H1 (cell line): ENCODE results near the gene TMEM232. TPM values are rescaled to one million over a fixed set of nuclear protein-coding genes. Genes with fewer than 3 reads are reported as not detected.

Experiments used
- CTCF ChIA-PET: fragments of 300-600 bp; sonication (Branson Sonifier 250); formaldehyde crosslinking; loops from one replicate; lab custom pipeline; 2021; ENCODE audit not compliant: partially characterized antibody; lab: Charles Lee
- POLR2A ChIA-PET: fragments of 300-600 bp; sonication (Branson Sonifier 250); formaldehyde crosslinking; loops from one replicate; lab custom pipeline; 2021; ENCODE audit warnings: inconsistent platforms; ENCODE audit not compliant: partially characterized antibody; lab: Charles Lee
- DNase-seq, 2 experiments: peaks; one replicate each; pipeline versions ENCODE4 v3.0.0 to v3.0.0-alpha.2; 2010 to 2022; ENCODE audit warnings: low spot score in 2 of 2, low read depth in 1 of 2, mixed read lengths in 1 of 2
- FAIRE-seq: peaks from 2 replicates; lab custom pipeline; 2011; peaks lifted over from hg19 to GRCh38; lab: Jason Lieb, UNC
- H2AFZ ChIP-seq: 2 replicates; pipeline ENCODE4 v1.8.1; 2012; ENCODE audit warnings: low read length, inconsistent platforms
- H2AK5ac ChIP-seq: 2 replicates; pipeline ENCODE4 v1.6.1; 2013; ENCODE audit warnings: low read depth, low read length
- H2BK120ac ChIP-seq: replicated peaks from 2 replicates; pipeline ENCODE3; 2013; ENCODE audit warnings: low read depth, low read length, inconsistent platforms
- H2BK12ac ChIP-seq: 2 replicates; pipeline ENCODE4 v1.6.1; 2013; ENCODE audit warnings: low read depth, low read length
- H2BK15ac ChIP-seq: 2 replicates; pipeline ENCODE4 v1.6.1; 2013; ENCODE audit warnings: low read length
- H2BK20ac ChIP-seq: 2 replicates; pipeline ENCODE4 v1.6.1; 2013; ENCODE audit warnings: low read length
- H2BK5ac ChIP-seq: 2 replicates; pipeline ENCODE4 v1.6.1; 2013; ENCODE audit warnings: low read depth, low read length
- H3K14ac ChIP-seq: 2 replicates; pipeline ENCODE4 v1.6.1; 2013; ENCODE audit warnings: inconsistent platforms; ENCODE audit not compliant: insufficient read length
- H3K18ac ChIP-seq: 2 replicates; pipeline ENCODE4 v1.6.1; 2013; ENCODE audit warnings: low read length; ENCODE audit errors: extremely low read depth
- H3K23ac ChIP-seq: 2 replicates; pipeline ENCODE4 v1.6.1; 2013; ENCODE audit warnings: inconsistent platforms; ENCODE audit not compliant: insufficient read length
- H3K23me2 ChIP-seq: 2 replicates; pipeline ENCODE4 v1.6.1; 2013; ENCODE audit warnings: low read depth, low read length
- H3K27ac ChIP-seq: 2 replicates; pipeline ENCODE4 v1.6.1; 2011; ENCODE audit warnings: low read depth, low read length, inconsistent platforms
- H3K27me3 ChIP-seq, 4 experiments: replicated peaks in 1 of 4; 1 replicate in 1 of 4; 2 replicates in 3 of 4; pipeline versions ENCODE4 v1.6.1 to v1.8.1; 2011 to 2013; ENCODE audit warnings: low read length in 3 of 4, mild to moderate bottlenecking in 3 of 4, inconsistent platforms in 2 of 4, mixed read lengths in 2 of 4, moderate library complexity in 1 of 4; ENCODE audit not compliant: control insufficient read depth in 3 of 4, insufficient read depth in 3 of 4; ENCODE audit errors: extremely low read depth in 1 of 4
- H3K36me3 ChIP-seq, 4 experiments: 2 replicates each; pipeline versions ENCODE4 v1.6.1 to v1.8.1; 2011 to 2013; ENCODE audit warnings: mild to moderate bottlenecking in 4 of 4, low read length in 3 of 4, moderate library complexity in 2 of 4, control low read depth in 1 of 4, inconsistent platforms in 1 of 4; ENCODE audit not compliant: insufficient read depth in 4 of 4, control insufficient read depth in 2 of 4
- H3K4ac ChIP-seq: replicated peaks from 2 replicates; pipeline ENCODE3; 2013; ENCODE audit warnings: low read length, low read depth, mixed read lengths, inconsistent platforms; ENCODE audit not compliant: insufficient read length
- H3K4me1 ChIP-seq, 4 experiments: replicated peaks in 1 of 4; 1 replicate in 1 of 4; 2 replicates in 3 of 4; pipeline versions ENCODE4 v1.6.1 to v1.8.1; 2011 to 2013; ENCODE audit warnings: low read length in 3 of 4, inconsistent platforms in 2 of 4, mixed read lengths in 1 of 4; ENCODE audit not compliant: insufficient read depth in 4 of 4, control insufficient read depth in 3 of 4
- H3K4me2 ChIP-seq, 2 experiments: 2 replicates each; pipeline versions ENCODE4 v1.6.1 to v1.8.1; 2011 to 2013; ENCODE audit warnings: low read depth in 2 of 2, low read length in 2 of 2, control low read depth in 1 of 2, inconsistent platforms in 1 of 2, mild to moderate bottlenecking in 1 of 2; ENCODE audit not compliant: insufficient read depth in 1 of 2
- H3K4me3 ChIP-seq, 4 experiments: fragments of 200-600, 300-600 bp in 1 of 4; sonication (generic), shearing (Covaris generic), sonication (Bioruptor Twin) in 1 of 4; 2 replicates each; pipeline versions ENCODE4 v1.5.1 to v1.8.1; 2011 to 2016; ENCODE audit warnings: low read length in 4 of 4, low read depth in 3 of 4, control low read depth in 2 of 4, inconsistent platforms in 2 of 4, mild to moderate bottlenecking in 2 of 4, mixed read lengths in 1 of 4, moderate library complexity in 1 of 4; ENCODE audit not compliant: insufficient read depth in 2 of 4; ENCODE audit errors: extremely low read depth in 1 of 4
- H3K56ac ChIP-seq: replicated peaks from 2 replicates; pipeline ENCODE3; 2013; ENCODE audit warnings: low read depth, mild to moderate bottlenecking, mixed read lengths, low read length, inconsistent platforms; ENCODE audit not compliant: insufficient read length
- H3K79me1 ChIP-seq: 2 replicates; pipeline ENCODE4 v1.6.1; 2013; ENCODE audit warnings: low read depth, low read length, control low read depth
- H3K79me2 ChIP-seq, 2 experiments: 2 replicates each; pipeline versions ENCODE4 v1.6.1 to v1.8.1; 2012 to 2013; ENCODE audit warnings: low read length in 2 of 2, mild to moderate bottlenecking in 2 of 2, inconsistent platforms in 1 of 2; ENCODE audit not compliant: insufficient read depth in 2 of 2, control insufficient read depth in 1 of 2
- H3K9ac ChIP-seq, 4 experiments: replicated peaks in 1 of 4; 1 replicate in 1 of 4; 2 replicates in 3 of 4; pipeline versions ENCODE4 v1.6.1 to v1.8.1; 2011 to 2013; ENCODE audit warnings: low read depth in 3 of 4, low read length in 3 of 4, control low read depth in 2 of 4, mild to moderate bottlenecking in 2 of 4, moderate library complexity in 2 of 4, inconsistent platforms in 1 of 4; ENCODE audit errors: extremely low read depth in 1 of 4
- H3K9me3 ChIP-seq, 2 experiments: 2 replicates each; pipeline versions ENCODE4 v1.6.1 to v1.8.1; 2012 to 2013; ENCODE audit warnings: mild to moderate bottlenecking in 2 of 2, moderate library complexity in 2 of 2, control low read depth in 1 of 2, inconsistent platforms in 1 of 2, low read depth in 1 of 2, low read length in 1 of 2, mixed read lengths in 1 of 2; ENCODE audit not compliant: insufficient read depth in 2 of 2
- H4K20me1 ChIP-seq, 2 experiments: replicated peaks in 1 of 2; 2 replicates each; pipeline versions ENCODE3 to v1.8.1; 2011 to 2013; ENCODE audit warnings: inconsistent platforms in 2 of 2, low read length in 2 of 2, mild to moderate bottlenecking in 1 of 2; ENCODE audit not compliant: insufficient read depth in 2 of 2, control insufficient read depth in 1 of 2
- H4K5ac ChIP-seq: 2 replicates; pipeline ENCODE4 v1.6.1; 2013; ENCODE audit warnings: low read length, low read depth, mixed read lengths, inconsistent platforms; ENCODE audit not compliant: insufficient read length
- H4K8ac ChIP-seq: 2 replicates; pipeline ENCODE4 v1.8.0; 2013; ENCODE audit warnings: mild to moderate bottlenecking, moderate library complexity, low read length, inconsistent platforms; ENCODE audit not compliant: insufficient read depth; ENCODE audit errors: extremely low read depth
- H4K91ac ChIP-seq: replicated peaks from 2 replicates; pipeline ENCODE3; 2013; ENCODE audit warnings: low read length, mixed read lengths, inconsistent platforms; ENCODE audit not compliant: insufficient read length
- ATF2 ChIP-seq: IDR thresholded peaks from 2 replicates; pipeline ENCODE4 v1.6.1; 2012; ENCODE audit warnings: low read length, inconsistent platforms
- CBX5 ChIP-seq: fragments of 300-800, 300-1000 bp; sonication (generic); IDR thresholded peaks from 2 replicates; pipeline ENCODE4 v1.7.1; 2016; ENCODE audit warnings: antibody characterized with exemption, low read length, low read depth
- JUN ChIP-seq: IDR thresholded peaks from 2 replicates; pipeline ENCODE4 v1.6.1; 2011; ENCODE audit warnings: low read depth, mild to moderate bottlenecking, improper control_type of control experiment, low read length
- JUND ChIP-seq: IDR thresholded peaks from 2 replicates; pipeline ENCODE4 v1.6.1; 2011; ENCODE audit warnings: mild to moderate bottlenecking, improper control_type of control experiment, low read length
- RNF2 ChIP-seq: fragments of 200-900, 300-1000 bp; sonication (generic); IDR thresholded peaks from 2 replicates; pipeline ENCODE4 v1.7.1; 2016; ENCODE audit warnings: borderline replicate concordance, low read depth, mild to moderate bottlenecking, antibody characterized with exemption, low read length; ENCODE audit not compliant: poor library complexity, severe bottlenecking; ENCODE audit errors: missing control alignments
- SIRT6 ChIP-seq: IDR thresholded peaks from one replicate; pipeline ENCODE4 v1.7.1; 2012; ENCODE audit warnings: low read length, inconsistent platforms
- WGBS, 2 experiments: shearing (Covaris generic) in 1 of 2; methylation state at CpG; one replicate each; pipeline versions ENCODE4 v1.1.6 to v1.1.7; 2013 to 2015; ENCODE audit warnings: low lambda C conversion rate in 2 of 2, mixed read lengths in 2 of 2, inconsistent platforms in 1 of 2, low coverage in 1 of 2, missing lambda C conversion rate in 1 of 2; ENCODE audit not compliant: insufficient replicate concordance in 2 of 2, insufficient coverage in 1 of 2, insufficient read length in 1 of 2; ENCODE audit errors: extremely low coverage in 1 of 2, missing lambda C conversion rate in 1 of 2; 5-methylcytosine and 5-hydroxymethylcytosine counted together
- polyA plus RNA-seq, 7 experiments: library from polyadenylated mRNA; depleted of rRNA in 3 of 7; stranded (reverse) in 5 of 7; unstranded in 2 of 7; fragments of >200 nt in 5 of 7; fragments of 200-250 nt in 2 of 7; gene quantifications; 1 replicate in 5 of 7; 2 replicates in 1 of 7; 4 replicates in 1 of 7; pipeline versions ENCODE4 v1.2.1 to v1.2.3, GENCODE V29; 2011 to 2013; ENCODE audit warnings: missing spikeins in 2 of 7, mixed read lengths in 2 of 7
- total RNA-seq: library from RNA; stranded (reverse); fragmentation: NEBNext Ultra II Directional; extraction: Animal tissue kit (Norgen Biotek cat#: 25700); gene quantifications from 2 replicates; pipeline ENCODE4 v1.2.1, GENCODE V29; 2021

TMEM232 gene
- total and polyA plus RNA-seq, 2 of the 8 experiments (the other 6 are each of a cell fraction or from before 2014, with no cell fraction given) = 0.38 to 1.3 TPM

GRCh38 chr5:110631236-110631635, 95.2 kb downstream of the TMEM232 start:
- Histone ChIP-seq H4K91ac (no peak overlapping the region), H3K14ac (no peak overlapping the region), H3K9me3 (no peaks in the 10 kb centered on the region), H3K36me3 (no peaks in the 10 kb centered on the region), H4K20me1 (no peaks in the 10 kb centered on the region), H3K4ac (no peak overlapping the region), H4K8ac (no peak overlapping the region), H3K56ac (no peak overlapping the region), H3K27me3 (no peaks in the 10 kb centered on the region), H3K23ac (no peak overlapping the region), H3K79me1 (no peaks in the 10 kb centered on the region), H2BK5ac (no peak overlapping the region), H4K5ac (no peak overlapping the region), H3K9ac (no peak overlapping the region), H3K27ac (no peak overlapping the region), H2BK12ac (no peak overlapping the region), H2AFZ (no peak overlapping the region), H2BK20ac (no peak overlapping the region), H3K4me1 (no peaks in the 10 kb centered on the region), H2BK15ac (no peak overlapping the region), H3K4me3 (no peak overlapping the region), H3K23me2 (no peaks in the 10 kb centered on the region), H3K18ac (no peak overlapping the region), H2BK120ac (no peak overlapping the region), H3K79me2 (no peaks in the 10 kb centered on the region), H3K4me2 (no peak overlapping the region), H2AK5ac (no peak overlapping the region)
- DNase-seq (no peak), FAIRE-seq (no peak)
- 78% methylated on average over 1 of the region's 1 CpG; no CpG with 5 or more reads in 1 of the 2 experiments for WGBS, 2 experiments
- ChIA-PET POLR2A (no interaction called here), CTCF (interaction anchor here (0.6 to 1.2 kb wide), 3 partner anchors 41 to 1492 kb away, joined by 3 read pairs; no protein-coding TSS in a partner anchor)
- TF ChIP-seq JUN (no peak), JUND (no peak), RNF2 (no peak), CBX5 (no peak), SIRT6 (no peak), ATF2 (no peak)
